ENCODE data around the gene SLC35A3. TPM values are rescaled to one million over a fixed set of nuclear protein-coding genes. Genes with fewer than 3 reads are reported as not detected.

The SLC35A3 gene
- 15.9 and 28.5 TPM in 2 replicates for total RNA-seq

GRCh38 chr1:99969729-99970621 lies at the start of gene SLC35A3:
SLC35A3 (plus strand) TSS chr1:99969996; CDS start chr1:99993555, 23,559 bp downstream.

Other genes with a start within 250 kb of the SLC35A3 start
- 8.5 and 11.7 TPM in 2 replicates for gene FRRS1, start 203.4 kb upstream of the SLC35A3 start, total RNA-seq
- 6.6 and 7.4 TPM in 2 replicates for gene AGL, start 119.6 kb upstream of the SLC35A3 start, total RNA-seq
- 3.0 and 4.5 TPM in 2 replicates for gene SASS6, start 162.9 kb downstream of the SLC35A3 start, total RNA-seq
- gene TRMT13, start 163.2 kb downstream of the SLC35A3 start, total RNA-seq = 3.4 and 10.4 TPM in 2 replicates
- gene LRRC39, start 208.3 kb downstream of the SLC35A3 start, total RNA-seq = not detected in 2 replicates